ENCODE data around the gene ATP2B2. TPM values are rescaled to one million over a fixed set of nuclear protein-coding genes. Genes with fewer than 3 reads are reported as not detected.
"Not testable (repeated sequence)": the region's sequence is repeated elsewhere in the genome, so short reads cannot be mapped to it uniquely, and the experiment has no call there.

Gene ATP2B2
- total RNA-seq, 2 experiments from 2014 or later: not detected

- CTCF ChIA-PET: no interaction called here
These were observed 206.2 kb downstream of the ATP2B2 start for GRCh38 chr3:10299175-10299574.

GRCh38 chr3:10298064-10298463, 207.3 kb downstream of the ATP2B2 start:
- POLR2A ChIA-PET, CTCF ChIA-PET: not testable (repeated sequence)

More at GRCh38 chr3:10299175-10299574, 206.2 kb downstream of the ATP2B2 start:
- POLR2A ChIA-PET: no interaction called here

GRCh38 chr3:10294030-10294586, 211.3 kb downstream of the ATP2B2 start:
- CTCF ChIA-PET: no interaction called here
- POLR2A ChIA-PET: no interaction called here

- POLR2A ChIA-PET: no interaction called here
- CTCF ChIA-PET: interaction anchor here (1.1 kb wide), 1 partner anchor 188 kb away, joined by 3 read pairs; no protein-coding TSS in a partner anchor
These were observed 212.6 kb downstream of the ATP2B2 start, which contains the start of gene GHRL for GRCh38 chr3:10292505-10293419. GHRL (minus strand) TSS chr3:10292947; CDS start chr3:10290180, 2,767 bp downstream.

GRCh38 chr3:10291641-10292040, 213.7 kb downstream of the ATP2B2 start:
- CTCF ChIA-PET: no interaction called here
- POLR2A ChIA-PET: no interaction called here

- POLR2A ChIA-PET: no interaction called here
- CTCF ChIA-PET: no interaction called here
These were observed 214.8 kb downstream of the ATP2B2 start for GRCh38 chr3:10290481-10291176.

GRCh38 chr3:10289787-10290355, 215.5 kb downstream of the ATP2B2 start:
- POLR2A ChIA-PET: no interaction called here
- CTCF ChIA-PET: no interaction called here

- POLR2A ChIA-PET: no interaction called here
- CTCF ChIA-PET: no interaction called here
These were observed 216.3 kb downstream of the ATP2B2 start for GRCh38 chr3:10289077-10289476.

GRCh38 chr3:10288575-10288960, 216.8 kb downstream of the ATP2B2 start:
- ChIA-PET POLR2A (no interaction called here), CTCF (no interaction called here)

GRCh38 chr3:10287936-10288574, 217.3 kb downstream of the ATP2B2 start:
- POLR2A ChIA-PET: no interaction called here

GRCh38 chr3:10286596-10287295, 218.6 kb downstream of the ATP2B2 start:
- ChIA-PET POLR2A (no interaction called here), CTCF (interaction anchor here (1.2 to 2.0 kb wide), 2 partner anchors 23 to 145 kb away, joined by 3 to 4 read pairs; partner anchors contain the start of gene VHL)

More at GRCh38 chr3:10287936-10288574, 217.3 kb downstream of the ATP2B2 start:
- CTCF ChIA-PET: interaction anchor here (0.7 to 2.0 kb wide), 2 partner anchors 24 to 122 kb away, joined by 4 read pairs; no protein-coding TSS in a partner anchor

GRCh38 chr3:10286133-10286524, 219.3 kb downstream of the ATP2B2 start:
- ChIA-PET CTCF (interaction anchor here (1.2 to 2.0 kb wide), 2 partner anchors 22 to 145 kb away, joined by 3 to 4 read pairs; partner anchors contain the start of gene VHL), POLR2A (no interaction called here)

GRCh38 chr3:10285272-10286132, 219.9 kb downstream of the ATP2B2 start:
- POLR2A ChIA-PET: no interaction called here

GRCh38 chr3:10284496-10284895, 220.9 kb downstream of the ATP2B2 start:
- CTCF ChIA-PET: interaction anchor here (1.9 kb wide), 1 partner anchor 21 kb away, joined by 4 read pairs; no protein-coding TSS in a partner anchor

More at GRCh38 chr3:10285272-10286132, 219.9 kb downstream of the ATP2B2 start:
- CTCF ChIA-PET: interaction anchor here (2.0 kb wide), 1 partner anchor 22 kb away, joined by 4 read pairs; no protein-coding TSS in a partner anchor

GRCh38 chr3:10283638-10284037, 221.7 kb downstream of the ATP2B2 start:
- ChIA-PET POLR2A (interaction anchor here (0.6 kb wide), 1 partner anchor 34 kb away, joined by 3 read pairs; no protein-coding TSS in a partner anchor), CTCF (interaction anchor here (0.7 to 1.9 kb wide), 3 partner anchors 20 to 118 kb away, joined by 3 to 4 read pairs (median 3); partner anchors contain the start of gene TATDN2)

More at GRCh38 chr3:10284496-10284895, 220.9 kb downstream of the ATP2B2 start:
- POLR2A ChIA-PET: no interaction called here

- ChIA-PET POLR2A (no interaction called here), CTCF (no interaction called here)
These were observed 223.4 kb downstream of the ATP2B2 start for GRCh38 chr3:10281951-10282350.

- CTCF ChIA-PET: no interaction called here
- POLR2A ChIA-PET: no interaction called here
These were observed 224.8 kb downstream of the ATP2B2 start for GRCh38 chr3:10280571-10280970.

GRCh38 chr3:10280177-10280529, 225.2 kb downstream of the ATP2B2 start:
- CTCF ChIA-PET: interaction anchor here (1.3 kb wide), 1 partner anchor 32 kb away, joined by 3 read pairs; the partner anchor contains the start of gene TATDN2
- POLR2A ChIA-PET: no interaction called here
